ENCODE measurements around the gene SLIT3.
A peak's percentile ranks its signal among the peaks of the same experiment; 100 is the strongest.
"Not testable (repeated sequence)": the region's sequence is repeated elsewhere in the genome, so short reads cannot be mapped to it uniquely, and the experiment has no call there.

Gene SLIT3

DNA sequence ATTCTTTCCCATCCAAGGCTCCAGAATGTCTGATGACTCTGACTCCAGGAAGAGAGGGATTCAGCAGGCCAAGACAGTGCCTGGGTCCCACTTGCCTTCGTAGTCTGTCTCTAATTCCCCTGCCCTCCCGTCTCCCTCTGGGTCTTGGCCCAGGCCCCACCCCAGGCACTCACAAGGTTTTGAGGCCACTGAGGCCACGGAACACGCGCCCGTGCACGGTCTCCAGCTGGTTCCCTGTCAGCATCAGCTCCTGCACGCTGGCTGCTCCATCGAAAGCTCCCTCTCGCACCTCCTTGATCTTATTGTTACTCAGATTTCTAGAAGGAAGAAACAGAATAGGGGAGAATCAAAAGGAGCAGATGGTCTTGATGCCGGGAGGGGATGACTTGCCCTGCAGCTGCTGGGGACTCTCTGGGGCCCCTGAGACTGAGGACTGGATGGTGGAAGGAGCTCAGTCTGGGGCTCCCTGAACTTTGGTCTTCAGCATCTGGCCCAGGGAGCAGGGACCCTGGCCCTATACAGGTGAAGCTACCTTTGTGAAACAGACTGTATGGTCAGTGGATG, 547.2 kb downstream of the SLIT3 start:
- DNase-seq (ENCODE audit: low read depth in 1 of 2, low spot score in 1 of 2), result no peak

DNA sequence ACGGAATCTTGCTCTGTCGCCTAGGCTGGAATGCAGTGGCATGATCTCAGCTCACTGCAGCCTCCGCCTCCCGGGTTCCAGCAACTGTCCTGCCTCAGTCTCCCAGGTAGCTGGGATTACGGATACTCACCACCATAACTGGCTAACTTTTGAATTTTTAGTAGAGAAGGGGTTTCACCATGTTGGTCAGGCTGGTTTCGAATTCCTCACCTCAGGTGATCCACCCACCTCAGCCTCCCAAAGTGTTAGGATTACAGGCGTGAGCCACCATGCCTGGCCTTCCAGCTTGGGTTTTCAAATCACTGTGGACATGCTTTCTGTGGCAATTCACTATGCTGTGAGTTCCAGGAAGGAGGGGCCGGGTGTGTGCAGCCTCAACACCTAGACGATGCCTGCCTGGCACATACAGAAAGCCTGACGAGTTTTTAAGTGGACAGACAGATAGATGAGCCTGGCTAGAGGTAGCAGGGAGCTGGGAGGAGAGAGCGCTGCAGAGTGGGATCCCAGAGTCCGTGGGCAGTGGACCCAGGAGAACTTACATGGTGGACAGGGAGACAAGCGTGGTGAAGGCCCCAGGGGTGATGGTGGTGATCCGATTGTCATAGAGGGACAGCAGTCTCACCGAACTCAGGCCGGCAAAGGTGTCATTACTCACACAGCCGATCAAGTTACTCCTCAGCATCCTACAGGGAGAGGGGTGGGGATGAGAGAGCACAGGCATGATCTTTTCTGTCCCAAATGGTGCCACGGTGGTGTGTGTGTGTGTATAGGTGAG, 548.3 kb downstream of the SLIT3 start:
- DNase-seq (ENCODE audit: low read depth in 1 of 2, low spot score in 1 of 2), result no peak

DNA sequence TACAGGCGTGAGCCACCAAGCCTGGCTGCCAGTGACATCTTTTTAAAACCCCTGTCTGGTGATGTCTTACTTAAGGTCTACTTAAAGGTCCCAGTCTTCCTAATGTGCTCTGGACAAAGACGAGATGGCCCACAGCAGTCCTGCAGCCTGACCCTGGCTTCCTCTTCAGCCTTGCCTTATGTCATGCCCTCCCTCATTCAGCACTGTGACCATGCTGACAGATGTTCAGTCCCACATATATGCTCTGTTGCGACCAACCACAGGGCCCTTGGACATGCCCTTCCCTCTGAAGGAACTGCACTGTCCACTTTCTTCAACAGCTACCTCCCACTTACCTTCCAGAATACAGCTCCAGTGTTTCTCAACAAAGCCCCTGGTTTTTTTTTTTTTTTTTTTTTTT, 548.9 kb downstream of the SLIT3 start:
- DNase-seq (ENCODE audit: low read depth in 1 of 2, low spot score in 1 of 2), result no peak

DNA sequence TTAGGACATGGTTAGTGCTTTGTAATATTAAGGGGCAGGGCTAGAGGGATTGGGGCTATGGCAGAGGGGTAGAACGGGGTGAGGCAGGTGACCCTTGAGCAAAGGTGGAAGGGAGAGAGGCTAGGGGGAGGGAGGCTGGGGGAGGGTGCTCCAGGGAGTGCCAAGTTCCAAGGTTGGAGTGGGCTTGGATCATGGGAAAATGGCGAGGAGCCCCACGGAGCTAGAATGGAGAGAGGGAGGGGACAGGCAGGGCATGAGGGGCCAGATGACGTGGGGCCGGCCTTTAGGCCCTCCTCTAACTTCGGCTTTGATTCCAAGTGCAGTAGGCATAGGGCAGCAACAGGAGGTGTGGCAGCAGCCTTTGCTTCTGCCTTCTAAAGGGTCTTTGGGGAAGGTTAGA, 550.0 kb downstream of the SLIT3 start:
- DNase-seq (ENCODE audit: low read depth in 1 of 2, low spot score in 1 of 2), result no peak

DNA sequence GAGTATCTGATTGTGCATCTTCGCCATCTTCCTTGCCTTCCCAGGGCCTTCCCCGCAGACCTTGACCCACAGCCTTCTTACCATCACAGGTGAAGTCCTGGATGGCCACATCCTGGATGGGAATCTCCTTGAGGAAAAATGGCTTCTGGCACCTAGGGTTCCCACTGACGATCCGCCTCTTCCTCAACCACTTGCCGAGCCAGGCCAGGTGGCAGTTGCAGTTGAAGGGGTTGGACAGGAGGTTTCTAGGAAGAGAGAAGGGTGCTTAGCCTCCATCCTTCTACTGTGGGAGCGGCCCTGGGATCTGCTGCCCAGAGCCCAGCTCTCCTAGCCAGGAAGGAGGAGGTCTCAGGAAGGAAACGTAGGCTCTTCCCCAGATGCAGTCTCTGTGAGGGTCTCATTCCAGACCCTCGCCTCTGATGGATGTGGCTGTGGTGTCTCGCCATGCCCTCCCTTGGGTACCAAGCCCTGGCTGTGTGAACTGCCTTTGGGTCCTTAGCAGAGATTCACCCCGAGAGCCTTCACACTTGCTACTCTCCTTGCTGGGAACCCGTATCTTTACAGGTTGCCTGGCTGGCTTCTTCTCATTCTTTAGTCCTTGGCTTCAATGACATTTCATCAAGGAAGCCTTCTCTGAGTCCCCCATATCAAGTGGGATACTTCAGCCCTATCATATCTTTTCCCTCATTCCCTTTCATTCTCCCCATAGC, 551.4 kb downstream of the SLIT3 start:
- no peak for DNase-seq (ENCODE audit: low read depth in 1 of 2, low spot score in 1 of 2)

DNA sequence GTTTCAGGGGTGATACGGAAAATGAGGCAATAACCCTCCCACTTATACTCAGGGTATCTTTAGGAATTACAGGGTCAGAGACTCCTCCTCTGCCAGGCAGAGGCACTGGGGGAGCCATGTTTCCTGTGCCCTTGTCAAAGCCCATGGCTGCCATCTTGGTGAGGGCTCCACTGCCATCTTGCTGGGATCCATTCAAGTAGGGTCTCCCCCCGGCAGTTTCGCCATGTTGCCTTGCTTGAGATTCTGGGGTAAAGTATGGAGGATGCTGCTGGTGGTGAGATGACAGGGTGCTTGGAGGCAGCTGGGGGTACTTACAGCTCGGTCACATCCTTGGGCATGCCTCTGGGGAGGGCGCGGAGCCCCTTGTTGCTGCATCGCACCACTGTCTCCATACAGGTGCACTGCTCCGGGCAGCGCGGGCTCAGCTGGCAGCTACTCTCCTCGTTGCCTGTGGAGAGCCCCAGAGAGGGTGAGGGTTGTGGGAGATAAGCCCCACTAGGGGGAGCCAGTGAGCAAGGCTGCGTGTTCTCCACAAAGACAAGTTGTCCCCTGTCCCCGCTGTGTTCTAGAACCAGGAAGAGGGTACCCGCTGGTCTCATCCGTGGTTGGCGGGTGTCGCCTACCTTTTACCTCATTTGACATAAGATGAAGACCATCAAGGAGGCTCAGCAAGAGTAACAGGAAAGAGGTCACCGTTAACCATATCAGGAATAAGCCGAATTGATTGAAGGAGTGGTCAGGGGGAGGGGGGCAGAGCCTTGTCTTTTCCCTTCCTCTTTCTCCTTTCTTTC, 552.8 kb downstream of the SLIT3 start:
- DNase-seq (ENCODE audit: low read depth in 1 of 2, low spot score in 1 of 2), result peak in 1 of 2 donors; percentile 4

DNA sequence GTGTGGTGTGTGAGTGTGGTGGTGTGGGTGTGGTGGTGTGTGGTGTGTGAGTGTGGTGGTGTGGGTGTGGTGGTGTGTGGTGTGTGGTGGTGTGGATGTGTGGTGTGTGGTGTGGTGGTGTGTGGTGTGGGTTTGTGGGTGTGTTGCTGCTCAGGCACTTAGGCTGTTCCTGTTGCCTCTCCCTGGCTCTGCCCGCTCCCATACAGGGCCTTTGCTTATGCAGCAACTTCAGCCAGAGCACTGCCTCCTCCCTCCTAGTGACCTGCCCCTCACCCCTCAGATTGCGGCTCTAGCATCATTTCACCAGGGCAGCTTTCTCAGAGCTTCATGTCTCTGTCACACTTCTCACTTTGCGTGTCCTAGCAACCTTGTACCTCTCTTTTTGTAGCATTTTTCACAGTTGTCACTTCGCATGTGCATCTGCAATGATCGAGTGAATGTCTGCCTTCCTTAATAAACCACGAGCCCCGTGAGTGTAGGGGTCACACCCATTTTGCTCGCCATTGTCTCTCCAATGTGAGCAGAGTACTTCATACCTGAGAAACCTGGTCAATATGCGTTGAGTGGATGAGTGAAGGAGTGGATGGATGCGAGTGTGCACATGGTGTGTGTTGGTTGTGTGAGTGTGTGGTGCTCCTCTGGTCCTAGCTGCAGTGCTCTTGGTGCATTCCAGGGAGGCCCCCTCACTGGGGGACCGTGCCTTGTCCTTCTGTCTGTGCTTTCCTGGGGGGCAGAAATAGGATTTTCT, 553.9 kb downstream of the SLIT3 start:
- no peak for DNase-seq (ENCODE audit: low read depth in 1 of 2, low spot score in 1 of 2)

DNA sequence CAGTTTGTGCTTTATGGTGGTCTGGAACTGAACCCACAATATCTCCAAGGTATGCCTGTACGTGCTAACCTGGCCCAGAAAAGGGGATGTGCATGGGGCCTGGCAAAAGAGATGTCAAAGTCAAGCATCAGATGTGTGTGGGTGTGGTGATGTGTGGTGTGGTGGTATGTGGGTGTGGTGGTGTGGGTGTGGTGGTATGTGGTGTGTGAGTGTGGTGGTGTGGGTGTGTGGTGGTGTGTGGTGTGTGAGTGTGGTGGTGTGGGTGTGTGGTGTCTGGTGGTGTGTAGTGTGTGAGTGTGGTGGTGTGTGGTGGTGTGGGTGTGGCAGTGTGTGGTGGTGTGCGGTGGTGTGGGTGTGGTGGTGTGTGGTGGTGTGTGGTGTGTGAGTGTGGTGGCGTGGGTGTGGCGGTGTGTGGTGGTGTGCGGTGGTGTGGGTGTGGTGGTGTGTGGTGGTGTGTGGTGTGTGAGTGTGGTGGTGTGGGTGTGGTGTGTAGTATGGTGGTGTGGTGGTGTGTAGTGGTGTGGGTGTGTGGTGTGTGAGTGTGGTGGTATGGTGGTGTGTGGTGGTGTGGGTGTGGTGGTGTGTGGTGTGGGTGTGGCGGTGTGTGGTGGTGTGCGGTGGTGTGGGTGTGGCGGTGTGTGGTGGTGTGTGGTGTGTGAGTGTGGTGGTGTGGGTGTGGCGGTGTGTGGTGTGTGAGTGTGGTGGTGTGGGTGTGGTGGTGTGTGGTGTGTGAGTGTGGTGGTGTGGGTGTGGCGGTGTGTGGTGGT, 554.6 kb downstream of the SLIT3 start:
- not testable (repeated sequence) for DNase-seq (ENCODE audit: low read depth in 1 of 2, low spot score in 1 of 2)

DNA sequence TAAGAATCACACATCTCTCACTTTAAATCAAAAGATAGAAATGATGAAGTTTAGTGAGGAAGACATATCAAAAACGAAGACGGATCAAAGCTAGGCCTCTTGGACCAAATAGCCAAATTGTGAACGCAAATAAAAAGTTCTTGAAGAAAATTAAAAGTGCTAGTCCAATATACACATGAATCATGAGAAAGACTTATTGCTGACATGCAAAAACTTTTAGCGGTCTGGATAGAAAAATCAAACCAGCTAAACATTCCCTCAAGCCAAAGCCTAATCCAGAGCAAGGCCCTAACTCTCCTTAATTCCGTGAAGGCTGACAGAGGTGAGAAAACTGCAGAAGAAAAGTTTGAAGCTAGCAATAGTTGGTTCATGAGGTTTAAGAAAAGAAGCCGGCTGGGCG, 557.3 kb downstream of the SLIT3 start:
- DNase-seq (ENCODE audit: low read depth in 1 of 2, low spot score in 1 of 2), result no peak

DNA sequence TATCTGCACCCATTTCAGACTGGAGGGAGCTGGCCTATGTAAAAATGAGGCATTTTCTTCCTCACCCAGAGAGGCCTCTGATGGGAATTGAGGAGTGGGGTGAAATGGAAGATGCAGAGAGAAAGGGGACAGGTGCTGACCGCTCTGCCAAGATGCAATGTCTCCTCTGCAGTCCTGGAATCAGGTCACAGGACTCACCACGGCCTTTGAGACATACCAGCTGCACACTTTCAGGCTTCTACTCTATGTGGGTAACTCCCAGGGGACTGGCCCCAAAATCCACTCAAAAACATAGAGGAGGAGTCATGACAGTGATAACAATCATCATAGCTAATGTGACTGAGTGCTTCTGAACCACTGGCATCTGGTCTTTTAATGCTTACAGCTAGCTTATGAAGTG, 558.6 kb downstream of the SLIT3 start:
- DNase-seq (ENCODE audit: low read depth in 1 of 2, low spot score in 1 of 2), result not testable (repeated sequence)

DNA sequence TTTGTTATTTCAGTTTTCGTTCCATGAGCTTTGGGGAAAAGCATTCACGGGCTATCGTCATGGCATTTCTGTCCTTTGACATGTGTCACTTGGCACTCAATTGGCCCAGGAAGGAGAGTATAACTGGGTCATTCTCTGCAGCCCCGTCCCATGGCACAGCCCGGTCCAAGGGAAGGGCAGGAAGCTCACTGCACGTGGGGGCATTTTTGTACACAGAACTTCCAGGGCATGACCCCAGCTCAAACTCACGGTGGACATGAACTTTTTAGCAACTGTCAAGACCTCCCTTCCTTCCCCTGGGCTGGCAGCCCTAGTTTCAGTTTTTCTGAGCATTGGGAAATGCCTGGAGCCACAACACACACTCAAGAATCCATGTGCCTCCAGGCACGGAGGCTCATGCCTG, 560.1 kb downstream of the SLIT3 start:
- DNase-seq (ENCODE audit: low read depth in 1 of 2, low spot score in 1 of 2), result no peak

DNA sequence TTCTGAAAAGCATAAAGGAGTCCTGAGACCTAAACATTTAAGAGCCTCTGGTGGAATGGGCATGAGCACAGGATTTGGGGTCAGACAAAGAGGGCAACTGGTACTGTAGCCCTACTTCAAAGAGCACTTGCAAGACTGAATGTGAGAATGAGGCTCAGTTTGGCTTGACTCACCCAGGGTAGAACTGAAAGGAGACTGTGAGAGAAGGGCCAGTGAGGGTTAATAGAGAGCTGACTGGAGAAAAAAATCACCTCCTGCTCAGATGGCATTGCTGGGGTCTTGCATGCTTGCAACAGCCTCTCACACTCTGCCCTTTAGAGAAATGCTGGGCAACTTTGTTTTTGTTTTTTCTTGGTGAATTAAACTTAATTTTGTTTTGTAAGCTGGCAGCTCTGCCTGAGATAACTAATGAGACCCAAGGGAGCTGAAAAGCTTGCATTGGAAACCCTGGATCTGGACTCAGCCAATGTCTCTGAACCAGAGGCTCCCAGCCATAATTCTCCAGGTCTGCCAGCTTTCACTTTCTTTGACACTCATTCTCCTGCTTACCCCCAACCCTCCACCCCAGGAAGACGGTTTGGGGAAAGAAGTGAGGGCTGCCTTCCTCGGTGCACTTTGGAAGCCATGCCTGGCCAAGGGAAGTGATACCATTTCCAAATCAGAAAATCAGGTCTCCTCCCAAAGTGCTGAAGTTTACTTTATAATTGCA, 560.7 kb downstream of the SLIT3 start:
- no peak for DNase-seq (ENCODE audit: low read depth in 1 of 2, low spot score in 1 of 2)

DNA sequence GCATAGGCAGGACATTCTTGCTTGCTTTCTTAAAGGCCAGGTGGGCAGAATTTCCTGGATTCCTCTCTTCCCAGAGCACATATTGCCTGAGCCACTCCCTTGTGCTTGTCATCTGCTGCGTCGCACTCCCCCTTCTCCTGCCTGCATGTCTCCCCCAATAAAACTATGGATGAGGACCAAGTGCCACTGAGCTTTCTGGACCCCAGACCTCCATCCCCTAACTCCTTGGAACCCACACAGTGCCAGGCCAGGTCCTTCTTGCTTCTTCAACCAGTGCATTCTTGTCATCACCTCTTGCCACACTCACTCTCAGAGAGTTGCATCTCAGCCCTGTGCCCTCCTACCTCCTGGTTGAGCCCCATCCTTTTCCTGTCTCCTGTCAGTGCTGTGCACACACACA, 563.9 kb downstream of the SLIT3 start:
- no peak for DNase-seq (ENCODE audit: low read depth in 1 of 2, low spot score in 1 of 2)

DNA sequence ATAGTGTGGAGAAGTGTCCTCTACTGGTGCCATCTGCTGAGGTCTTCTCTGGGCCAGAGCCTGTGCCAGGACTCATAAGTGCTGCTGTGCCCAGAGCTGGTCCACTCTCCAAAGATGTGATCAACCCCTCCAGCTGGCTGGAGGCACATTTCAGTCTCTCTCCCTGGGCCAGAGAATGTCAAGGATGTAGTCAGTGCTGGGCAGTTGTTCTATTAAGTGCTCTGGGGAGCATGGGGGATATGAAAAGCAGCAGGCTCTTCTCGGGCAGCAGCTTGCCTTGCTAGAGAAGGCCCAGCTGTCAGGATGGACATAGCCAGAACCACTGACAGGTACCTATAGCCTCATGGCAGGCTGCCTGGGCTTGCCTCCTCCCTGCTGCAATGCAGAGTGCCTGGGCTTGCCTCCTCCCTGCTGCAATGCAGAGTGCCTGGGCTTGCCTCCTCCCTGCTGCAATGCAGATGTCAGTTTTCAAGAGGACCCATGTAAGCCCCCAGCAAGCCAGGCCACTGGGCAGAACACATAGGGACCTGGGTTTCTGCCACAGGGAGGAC, 564.6 kb downstream of the SLIT3 start:
- no peak for DNase-seq (ENCODE audit: low read depth in 1 of 2, low spot score in 1 of 2)

DNA sequence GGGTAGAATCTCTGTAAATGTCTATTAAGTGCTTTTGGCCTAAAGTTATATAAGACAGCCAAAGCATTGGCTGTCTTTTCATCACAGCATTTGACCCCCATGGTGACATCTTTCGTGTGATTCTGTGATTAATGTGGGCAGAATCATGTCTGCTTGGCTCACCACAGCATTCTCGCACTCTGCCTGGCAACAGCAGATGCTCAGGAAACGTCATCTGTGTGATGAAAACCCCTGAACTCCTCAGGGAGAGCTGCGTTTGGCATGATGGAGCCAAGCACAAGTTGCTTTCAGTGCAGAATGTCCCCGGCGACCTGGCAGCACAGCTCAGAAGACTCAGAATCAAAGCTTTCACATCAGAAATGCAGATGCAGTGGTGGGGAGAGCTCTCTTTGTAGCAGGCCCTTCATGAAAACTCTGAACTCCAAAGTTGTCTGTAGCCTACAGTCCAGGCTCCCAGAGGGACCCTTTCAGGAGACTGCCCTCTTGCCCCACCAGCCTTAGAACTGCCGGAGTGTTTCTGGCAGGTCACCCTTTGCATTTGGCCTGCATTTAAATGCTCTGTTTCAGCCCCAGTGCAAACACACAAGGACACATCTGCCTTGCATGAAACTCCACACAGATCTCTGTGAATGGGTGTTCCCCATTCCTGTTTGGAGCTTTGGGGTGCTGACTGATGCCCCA, 566.2 kb downstream of the SLIT3 start:
- DNase-seq (ENCODE audit: low read depth in 1 of 2, low spot score in 1 of 2), result no peak

DNA sequence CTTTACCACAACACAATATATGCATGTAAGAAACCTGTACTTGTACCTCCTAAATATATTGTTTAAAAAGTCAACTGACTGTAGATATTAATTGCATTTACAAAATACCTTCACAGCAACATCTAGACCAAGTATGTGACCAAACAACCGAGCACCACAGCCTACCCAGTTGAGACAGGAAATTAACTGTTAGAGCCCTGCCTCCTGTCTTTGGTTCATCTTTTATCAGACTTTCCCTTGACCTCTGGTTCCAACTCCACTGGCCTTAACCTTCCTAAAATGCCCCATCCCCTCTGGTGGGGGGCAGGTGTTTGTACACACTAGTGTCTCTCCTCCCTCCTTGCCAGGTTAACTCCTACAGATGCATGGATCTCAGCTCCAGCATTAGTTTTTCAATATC, 566.8 kb downstream of the SLIT3 start:
- DNase-seq (ENCODE audit: low read depth in 1 of 2, low spot score in 1 of 2), result no peak

DNA sequence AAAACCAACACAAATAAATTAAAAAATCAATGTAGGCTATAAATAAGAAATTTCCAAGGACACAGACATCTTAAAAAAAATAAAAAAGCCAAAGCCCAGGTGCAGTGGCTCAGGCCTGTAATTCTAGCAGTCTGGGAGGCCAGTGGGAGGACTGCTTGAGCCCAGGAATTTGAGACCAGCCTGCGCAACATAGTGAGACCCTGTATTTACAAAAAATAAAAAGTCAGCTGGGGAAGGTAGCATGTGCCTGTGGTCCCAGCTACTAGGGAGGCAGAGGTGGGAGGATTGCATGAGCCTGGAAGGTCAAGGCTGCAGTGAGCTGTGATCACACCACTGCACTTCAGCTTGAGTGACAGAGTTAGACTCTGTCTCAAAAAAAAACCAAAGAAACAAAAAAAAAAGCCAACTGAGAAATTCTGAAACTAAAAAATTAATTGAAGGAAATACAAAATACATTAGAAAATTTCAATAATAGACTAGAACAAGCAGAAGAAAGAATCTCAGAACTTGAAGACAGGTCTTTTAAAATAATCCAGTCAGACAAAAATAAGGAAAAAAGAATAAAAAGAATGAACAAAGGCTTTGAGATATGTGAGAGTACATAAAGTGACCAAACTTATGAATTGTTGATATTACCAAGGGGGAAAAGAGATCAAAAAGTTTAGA, 572.3 kb downstream of the SLIT3 start:
- DNase-seq (ENCODE audit: low read depth in 1 of 2, low spot score in 1 of 2), result no peak

DNA sequence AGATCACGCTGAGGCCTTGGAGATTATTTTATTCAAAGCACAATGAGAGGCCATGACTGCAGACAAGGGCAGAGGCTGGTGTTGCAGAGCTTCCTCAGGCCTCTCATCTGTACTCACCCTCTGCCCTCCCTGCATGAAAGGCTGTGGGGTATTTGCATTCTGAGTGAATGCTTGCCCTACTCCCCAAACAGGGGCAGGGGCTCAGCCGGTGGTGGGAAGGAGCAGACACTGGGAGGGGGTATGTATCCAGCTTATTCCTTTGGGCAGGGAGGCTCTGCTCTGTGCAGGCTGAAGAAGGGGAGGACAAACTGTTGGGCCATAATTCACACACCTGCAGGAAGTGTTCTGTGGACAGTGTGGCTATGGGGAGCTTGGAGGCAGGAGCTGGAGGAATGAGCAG, 573.4 kb downstream of the SLIT3 start:
- no peak for DNase-seq (ENCODE audit: low read depth in 1 of 2, low spot score in 1 of 2)

All from activated T-helper 1 cell treated with anti-CD3 and anti-CD28 coated beads, Interleukin-2, amount 50 U/mL, for 16 hours (primary cell).